ENCODE data around the gene MX1. TPM values are rescaled to one million over a fixed set of nuclear protein-coding genes. Genes with fewer than 3 reads are reported as not detected.

The MX1 gene
- total RNA-seq, 1 donor from 2014 or later: 42.4 TPM

DNA sequence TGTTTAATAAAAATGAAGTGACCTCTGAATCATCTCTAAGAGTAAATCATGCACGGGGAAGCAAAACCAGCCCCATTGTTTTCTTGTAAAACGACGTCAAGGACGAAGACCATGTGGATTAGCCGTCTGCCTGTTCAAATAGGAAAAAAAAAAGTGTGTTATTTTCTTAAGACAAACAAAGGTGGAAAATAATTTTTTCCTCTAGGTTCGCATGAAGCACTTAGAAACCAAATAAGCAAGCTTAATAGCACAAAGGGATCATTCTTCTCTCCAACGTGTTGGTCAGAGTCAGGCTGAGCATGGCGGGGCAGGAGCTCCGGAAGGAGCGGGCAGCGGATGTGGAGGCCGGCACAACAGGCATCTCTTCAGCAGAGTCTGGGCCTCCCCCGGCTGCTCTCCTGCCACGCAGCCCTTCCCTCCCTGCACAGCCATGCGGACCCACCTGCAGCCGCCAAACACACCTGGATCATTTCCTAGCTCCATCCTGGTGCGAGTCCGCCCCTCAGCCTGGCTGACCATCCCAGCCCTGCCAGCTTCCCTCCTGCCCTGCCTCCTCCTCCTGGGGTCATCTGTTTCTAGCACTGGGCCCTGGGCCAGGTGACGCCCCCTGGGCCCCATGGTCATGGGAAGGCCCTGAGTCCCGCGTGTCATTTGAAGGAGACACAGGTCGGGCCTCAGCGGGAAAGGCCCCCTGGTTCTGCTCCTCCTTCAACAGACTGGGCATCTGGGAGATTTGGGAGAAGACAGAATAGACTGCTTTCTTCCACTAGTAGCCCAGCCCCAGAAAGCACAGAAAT is 40.2 kb downstream of the MX1 start:
- DNase-seq (ENCODE audit: low spot score in 2 of 2, unreplicated experiment in 2 of 2): no peak
- Mint-ChIP-seq H3K36me3 (peaks cover 13% of the 10 kb centered on the region), H3K27ac (no peak overlapping the region), H3K4me1 (peaks cover 12% of the 10 kb centered on the region), H3K9me3 (peaks cover 11% of the 10 kb centered on the region), H3K4me3 (no peak overlapping the region), H3K27me3 (ENCODE audit: low read depth) (no peaks in the 10 kb centered on the region)
- TF ChIP-seq, protein P1, sequence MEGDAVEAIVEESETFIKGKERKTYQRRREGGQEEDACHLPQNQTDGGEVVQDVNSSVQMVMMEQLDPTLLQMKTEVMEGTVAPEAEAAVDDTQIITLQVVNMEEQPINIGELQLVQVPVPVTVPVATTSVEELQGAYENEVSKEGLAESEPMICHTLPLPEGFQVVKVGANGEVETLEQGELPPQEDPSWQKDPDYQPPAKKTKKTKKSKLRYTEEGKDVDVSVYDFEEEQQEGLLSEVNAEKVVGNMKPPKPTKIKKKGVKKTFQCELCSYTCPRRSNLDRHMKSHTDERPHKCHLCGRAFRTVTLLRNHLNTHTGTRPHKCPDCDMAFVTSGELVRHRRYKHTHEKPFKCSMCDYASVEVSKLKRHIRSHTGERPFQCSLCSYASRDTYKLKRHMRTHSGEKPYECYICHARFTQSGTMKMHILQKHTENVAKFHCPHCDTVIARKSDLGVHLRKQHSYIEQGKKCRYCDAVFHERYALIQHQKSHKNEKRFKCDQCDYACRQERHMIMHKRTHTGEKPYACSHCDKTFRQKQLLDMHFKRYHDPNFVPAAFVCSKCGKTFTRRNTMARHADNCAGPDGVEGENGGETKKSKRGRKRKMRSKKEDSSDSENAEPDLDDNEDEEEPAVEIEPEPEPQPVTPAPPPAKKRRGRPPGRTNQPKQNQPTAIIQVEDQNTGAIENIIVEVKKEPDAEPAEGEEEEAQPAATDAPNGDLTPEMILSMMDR (IDR thresholded peaks at IDR 0.05; ENCODE audit: unreplicated experiment): no peak

GRCh38 chr21:41470054-41470453 is 44.0 kb downstream of the MX1 start:
- H3K4me3 Mint-ChIP-seq: no peak overlapping the region
- no peaks in the 10 kb centered on the region for H3K36me3 Mint-ChIP-seq
- no peak overlapping the region for H3K27ac Mint-ChIP-seq
- no peaks in the 10 kb centered on the region for H3K27me3 Mint-ChIP-seq (ENCODE audit: low read depth)
- H3K9me3 Mint-ChIP-seq: no peaks in the 10 kb centered on the region
- TF ChIP-seq, protein P1 (IDR thresholded peaks at IDR 0.05; ENCODE audit: unreplicated experiment): no peak
- peaks cover 12% of the 10 kb centered on the region for H3K4me1 Mint-ChIP-seq
- DNase-seq (ENCODE audit: low spot score in 2 of 2, unreplicated experiment in 2 of 2): no peak

DNA sequence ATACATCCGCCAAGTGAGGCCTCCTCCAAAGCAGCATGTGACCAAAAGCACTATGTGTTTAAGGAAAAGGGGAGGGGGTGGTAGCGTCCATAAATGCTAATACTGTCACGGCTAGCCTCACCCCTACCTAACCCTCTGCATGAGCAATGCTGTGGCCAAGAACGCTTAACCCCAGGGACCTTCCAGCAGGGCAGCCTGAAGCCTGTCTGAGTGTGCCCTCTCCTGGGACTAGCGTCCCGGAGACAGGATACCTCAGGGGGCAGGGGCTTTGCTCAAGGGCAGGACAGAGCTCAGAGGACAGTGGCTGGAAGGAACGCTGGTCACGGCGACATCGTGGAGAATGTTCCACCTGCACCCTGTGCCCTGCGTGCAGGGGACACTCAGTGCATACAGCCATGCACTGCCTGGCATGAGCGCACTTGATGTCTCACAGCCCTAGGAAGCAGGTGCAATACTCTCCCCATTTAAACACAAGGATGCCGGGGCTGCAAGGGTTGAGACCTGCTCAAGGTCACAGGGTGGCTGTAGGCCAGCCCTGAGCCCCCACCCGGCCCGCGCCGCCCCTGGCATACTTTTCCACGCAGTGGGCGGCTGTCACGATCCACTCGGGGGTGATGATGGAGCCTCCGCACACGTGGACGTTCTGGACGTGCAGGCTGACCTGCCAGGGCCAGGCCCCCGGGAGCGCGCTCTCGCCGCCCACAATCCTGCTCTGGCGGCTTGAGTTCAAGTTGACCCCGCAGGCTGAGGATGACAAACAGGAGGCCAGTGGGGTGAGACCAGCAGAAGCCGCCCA is 46.9 kb downstream of the MX1 start:
- H3K36me3 Mint-ChIP-seq: no peaks in the 10 kb centered on the region
- peaks cover 14% of the 10 kb centered on the region for H3K4me1 Mint-ChIP-seq
- no peak for DNase-seq (ENCODE audit: low spot score in 2 of 2, unreplicated experiment in 2 of 2)
- H3K27ac Mint-ChIP-seq: no peak overlapping the region
- H3K9me3 Mint-ChIP-seq: no peaks in the 10 kb centered on the region
- H3K27me3 Mint-ChIP-seq (ENCODE audit: low read depth): no peaks in the 10 kb centered on the region
- TF ChIP-seq, protein P1 (IDR thresholded peaks at IDR 0.05; ENCODE audit: unreplicated experiment): no peak
- no peak overlapping the region for H3K4me3 Mint-ChIP-seq

- H3K27ac Mint-ChIP-seq: no peak overlapping the region
- no peaks in the 10 kb centered on the region for H3K9me3 Mint-ChIP-seq
- no peak for DNase-seq (ENCODE audit: low spot score in 2 of 2, unreplicated experiment in 2 of 2)
- peaks cover 15% of the 10 kb centered on the region for H3K4me1 Mint-ChIP-seq
- no peaks in the 10 kb centered on the region for H3K27me3 Mint-ChIP-seq (ENCODE audit: low read depth)
- H3K36me3 Mint-ChIP-seq: no peaks in the 10 kb centered on the region
- H3K4me3 Mint-ChIP-seq: no peak overlapping the region
- TF ChIP-seq, protein P1 (IDR thresholded peaks at IDR 0.05; ENCODE audit: unreplicated experiment): no peak
Measured at GRCh38 chr21:41475714-41476420, 49.8 kb downstream of the MX1 start.

- TF ChIP-seq, protein P1 (IDR thresholded peaks at IDR 0.05; ENCODE audit: unreplicated experiment): no peak
- Mint-ChIP-seq H3K9me3 (no peaks in the 10 kb centered on the region), H3K27me3 (ENCODE audit: low read depth) (no peaks in the 10 kb centered on the region), H3K36me3 (no peaks in the 10 kb centered on the region), H3K27ac (no peak overlapping the region), H3K4me1 (peaks cover 24% of the 10 kb centered on the region), H3K4me3 (no peak overlapping the region)
- no peak for DNase-seq (ENCODE audit: low spot score in 2 of 2, unreplicated experiment in 2 of 2)
Measured at GRCh38 chr21:41477641-41478318, 51.7 kb downstream of the MX1 start.

Measured in mesothelial cell of epicardium (in vitro differentiated cells).